ENCODE measurements around the gene TMEM51.

The TMEM51 gene

GRCh38 chr1:15177710-15178166, 24.2 kb downstream of the TMEM51 start:
- no peak for DNase-seq (ENCODE audit: low spot score)

GRCh38 chr1:15178571-15179484, 25.3 kb downstream of the TMEM51 start:
- no peak for DNase-seq (ENCODE audit: low spot score)

GRCh38 chr1:15179485-15179883, 25.9 kb downstream of the TMEM51 start:
- no peak for DNase-seq (ENCODE audit: low spot score)

- DNase-seq (ENCODE audit: low spot score): no peak
Observed at GRCh38 chr1:15180189-15180588, 26.6 kb downstream of the TMEM51 start.

GRCh38 chr1:15180945-15181523, 27.5 kb downstream of the TMEM51 start:
- no peak for DNase-seq (ENCODE audit: low spot score)

GRCh38 chr1:15181564-15181963, 28.0 kb downstream of the TMEM51 start:
- no peak for DNase-seq (ENCODE audit: low spot score)

- DNase-seq (ENCODE audit: low spot score): no peak
Observed at GRCh38 chr1:15184436-15185241, 31.1 kb downstream of the TMEM51 start.

- no peak for DNase-seq (ENCODE audit: low spot score)
Observed at GRCh38 chr1:15185617-15186016, 32.1 kb downstream of the TMEM51 start.

- no peak for DNase-seq (ENCODE audit: low spot score)
Observed at GRCh38 chr1:15186073-15186845, 32.7 kb downstream of the TMEM51 start.

GRCh38 chr1:15186846-15187151, 33.3 kb downstream of the TMEM51 start:
- no peak for DNase-seq (ENCODE audit: low spot score)

- DNase-seq (ENCODE audit: low spot score): no peak
Observed at GRCh38 chr1:15187175-15188129, 33.9 kb downstream of the TMEM51 start.

- no peak for DNase-seq (ENCODE audit: low spot score)
Observed at GRCh38 chr1:15188130-15188524, 34.6 kb downstream of the TMEM51 start.

GRCh38 chr1:15188678-15189077, 35.1 kb downstream of the TMEM51 start:
- no peak for DNase-seq (ENCODE audit: low spot score)

GRCh38 chr1:15189692-15190370, 36.3 kb downstream of the TMEM51 start:
- no peak for DNase-seq (ENCODE audit: low spot score)

GRCh38 chr1:15191267-15191666, 37.7 kb downstream of the TMEM51 start:
- no peak for DNase-seq (ENCODE audit: low spot score)

- no peak for DNase-seq (ENCODE audit: low spot score)
Observed at GRCh38 chr1:15191770-15192169, 38.2 kb downstream of the TMEM51 start.

GRCh38 chr1:15192916-15193550, 39.5 kb downstream of the TMEM51 start:
- DNase-seq (ENCODE audit: low spot score): no peak

- no peak for DNase-seq (ENCODE audit: low spot score)
Observed at GRCh38 chr1:15195420-15196052, 42.0 kb downstream of the TMEM51 start.

GRCh38 chr1:15196069-15196468, 42.5 kb downstream of the TMEM51 start:
- no peak for DNase-seq (ENCODE audit: low spot score)

All from germinal center (tissue), 1 donor.